ENCODE results near the gene COL7A1.
"Not testable (repeated sequence)": the region's sequence is repeated elsewhere in the genome, so short reads cannot be mapped to it uniquely, and the experiment has no call there.

The COL7A1 gene

GRCh38 chr3:48532271-48532976 is 62.7 kb downstream of the COL7A1 start:
- DNase-seq = no peak

- not testable (repeated sequence) for DNase-seq
Measured at GRCh38 chr3:48530701-48531100, 64.4 kb downstream of the COL7A1 start.

- DNase-seq = no peak
Measured at GRCh38 chr3:48528754-48529153, 66.4 kb downstream of the COL7A1 start.

- DNase-seq = no peak
Measured at GRCh38 chr3:48528048-48528447, 67.1 kb downstream of the COL7A1 start.

GRCh38 chr3:48524970-48525369 is 70.2 kb downstream of the COL7A1 start:
- no peak for DNase-seq

GRCh38 chr3:48521635-48522034 is 73.5 kb downstream of the COL7A1 start:
- no peak for DNase-seq

- no peak for DNase-seq
Measured at GRCh38 chr3:48519277-48519643, 75.9 kb downstream of the COL7A1 start.

GRCh38 chr3:48518638-48519276 is 76.4 kb downstream of the COL7A1 start:
- DNase-seq = no peak

- DNase-seq = no peak
Measured at GRCh38 chr3:48518069-48518468, 77.1 kb downstream of the COL7A1 start.

- no peak for DNase-seq
Measured at GRCh38 chr3:48516571-48516970, 78.6 kb downstream of the COL7A1 start.

- DNase-seq = no peak
Measured at GRCh38 chr3:48514431-48515227, 80.5 kb downstream of the COL7A1 start.
